Heart left ventricle (tissue), 13 donors: ENCODE measurements around the gene FERMT3.
A peak's percentile ranks its signal among the peaks of the same experiment; 100 is the strongest.

ENCODE experiments used
- CTCF ChIP-seq, 12 donors: fragments of 200-600 bp; sonication (generic) in 4 of 12; IDR thresholded peaks; one replicate each; pipeline versions ENCODE4 v1.5.0 to v1.8.0; 2018 to 2022; ENCODE audit warnings: antibody characterized with exemption in 12 of 12, mild to moderate bottlenecking in 5 of 12
- POLR2A ChIP-seq, 2 donors: fragments of 450-650 bp; IDR thresholded peaks; one replicate each; pipeline ENCODE4 v1.6.1; 2017; ENCODE audit warnings: antibody characterized with exemption in 2 of 2, mild to moderate bottlenecking in 2 of 2, moderate library complexity in 2 of 2
- donor health status: ischemic (EF 13 %, LVEDD 7.1; RV severe dilation, severe dysfunction).
- donor health status: DM: no; HTN: yes; CAD: no.
- donor health status: DM: no; HTN: no; CAD: no.
- donor health status: ischemic (EF 25% LVEDD 6.9; RV normal size, moderate dysfunction).
- donor health status: ischemic (EF 25% LVEDD 5.7; RV mildly dilated, moderate dysfunction).
- donor health status: ischemic (EF 35%, LVEDD 5.7; RV mildly dilated, moderate dysfunction).
- donor health status: nonischemic (EF 11% LVEDD 7.7; RV severe dilation, severe dysfunction).
- donor health status: DM: yes; HTN: yes; CAD: no.
- donor health status: PGD.
- donor health status: ischemic (EF 29% LVEDD 5.4; RV normal size, mild dysfunction).
- donor health status: nonischemic (EF 23%, LVEDD 6.1; RV moderate dilation, normal function).

DNA sequence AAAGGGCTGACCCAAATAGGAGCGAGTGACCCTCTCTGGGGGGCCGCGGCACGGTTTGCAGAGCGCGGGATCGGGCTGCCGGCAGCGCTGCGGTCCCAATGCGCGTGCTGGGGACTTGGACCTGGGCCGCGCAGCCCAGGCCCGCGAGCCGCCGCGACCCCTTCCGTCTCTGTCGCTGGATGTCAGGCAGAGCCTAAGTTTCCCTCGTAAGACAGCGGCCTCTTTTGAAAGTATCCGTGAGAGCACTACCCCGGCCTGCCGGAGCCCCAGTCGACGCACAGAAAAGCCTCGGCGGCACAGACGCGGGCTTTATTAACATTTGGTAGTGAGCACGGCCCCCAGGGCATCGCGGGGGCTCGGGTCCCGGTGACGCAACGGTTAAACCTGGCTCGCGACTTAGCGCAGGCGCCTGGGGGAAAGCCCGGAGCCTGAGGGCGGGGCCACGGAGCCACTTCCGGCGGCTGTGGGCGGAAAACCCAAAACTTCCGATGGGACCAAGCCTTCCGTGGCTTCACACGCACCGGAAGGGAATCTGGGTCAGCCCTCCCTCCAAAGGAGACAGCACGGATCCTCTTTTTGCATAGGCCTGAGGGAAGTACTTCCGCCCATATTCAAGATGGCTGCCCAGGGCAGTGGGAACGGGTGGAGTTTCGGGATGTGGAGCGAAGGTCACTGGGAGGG, 63.2 kb downstream of the FERMT3 start:
- peak in 5 of 12 donors; percentile 6 to 53 (median 12) for TF ChIP-seq CTCF (IDR thresholded peaks at IDR 0.05)
- peak in 1 of 2 donors; percentile 50 for TF ChIP-seq POLR2A (IDR thresholded peaks at IDR 0.05)
